Muscle of leg (tissue), 11 donors: ENCODE measurements around the gene GTF2A2. TPM values are rescaled to one million over a fixed set of nuclear protein-coding genes. Genes with fewer than 3 reads are reported as not detected.
"Not testable (repeated sequence)": the region's sequence is repeated elsewhere in the genome, so short reads cannot be mapped to it uniquely, and the experiment has no call there.

Experiments
- DNase-seq: peaks from one replicate; pipeline ENCODE4 v3.0.0; 2013
- H3K27ac ChIP-seq: one replicate; pipeline ENCODE4 v1.5.1; 2013; ENCODE audit warnings: mild to moderate bottlenecking, low read length, control low read depth
- H3K27me3 ChIP-seq: one replicate; pipeline ENCODE4 v1.6.1; 2013; ENCODE audit warnings: low read length; ENCODE audit not compliant: control insufficient read depth, insufficient read depth
- H3K36me3 ChIP-seq: one replicate; pipeline ENCODE4 v1.6.1; 2013; ENCODE audit warnings: low read length; ENCODE audit not compliant: control insufficient read depth, insufficient read depth
- H3K4me1 ChIP-seq: one replicate; pipeline ENCODE4 v1.6.1; 2013; ENCODE audit warnings: low read length; ENCODE audit not compliant: control insufficient read depth, insufficient read depth
- H3K4me3 ChIP-seq: one replicate; pipeline ENCODE4 v1.5.1; 2013; ENCODE audit warnings: low read length, control low read depth
- H3K9me3 ChIP-seq: replicated peaks from 2 replicates; pipeline ENCODE4 v1.6.1; 2013; ENCODE audit warnings: low read depth, low read length; ENCODE audit not compliant: control insufficient read depth
- WGBS: methylation state at CpG from one replicate; pipeline ENCODE4 v1.1.5; 2013; ENCODE audit warnings: missing lambda C conversion rate; ENCODE audit not compliant: insufficient coverage; 5-methylcytosine and 5-hydroxymethylcytosine counted together
- polyA plus RNA-seq, 8 donors: library from polyadenylated mRNA; unstranded; fragments of 120-200 nt; gene quantifications; one replicate each; pipeline versions ENCODE4 v1.2.1 to v1.2.3, GENCODE V29; 2013; ENCODE audit warnings: inconsistent platforms in 1 of 8, low replicate concordance in 1 of 8; ENCODE audit not compliant: insufficient read length in 8 of 8, insufficient read depth in 1 of 8
- total RNA-seq: library from RNA; stranded (reverse); fragments of 120-200 nt; gene quantifications from one replicate; pipeline ENCODE4 v1.2.4, GENCODE V29; 2013

Gene GTF2A2
- total and polyA plus RNA-seq, 9 donors: 79.1 to 123 (median 114) TPM

- not testable (repeated sequence) for H3K9me3 ChIP-seq, H3K27ac ChIP-seq, H3K4me3 ChIP-seq, H3K27me3 ChIP-seq, H3K4me1 ChIP-seq, DNase-seq
- WGBS: 100% methylated on average over 7 of the region's 9 CpGs
- peaks cover 20% of the 10 kb centered on the region for H3K36me3 ChIP-seq
Observed at GRCh38 chr15:59645812-59646211, 11.5 kb downstream of the GTF2A2 start.

GRCh38 chr15:59644756-59645155, 12.6 kb downstream of the GTF2A2 start:
- Histone ChIP-seq H3K27me3 (no peaks in the 10 kb centered on the region), H3K4me3 (no peak overlapping the region), H3K9me3 (no peaks in the 10 kb centered on the region), H3K4me1 (no peaks in the 10 kb centered on the region), H3K36me3 (peaks cover 21% of the 10 kb centered on the region), H3K27ac (no peak overlapping the region)
- WGBS: 95% methylated on average over 4 of the region's 4 CpGs
- DNase-seq: no peak

DNA sequence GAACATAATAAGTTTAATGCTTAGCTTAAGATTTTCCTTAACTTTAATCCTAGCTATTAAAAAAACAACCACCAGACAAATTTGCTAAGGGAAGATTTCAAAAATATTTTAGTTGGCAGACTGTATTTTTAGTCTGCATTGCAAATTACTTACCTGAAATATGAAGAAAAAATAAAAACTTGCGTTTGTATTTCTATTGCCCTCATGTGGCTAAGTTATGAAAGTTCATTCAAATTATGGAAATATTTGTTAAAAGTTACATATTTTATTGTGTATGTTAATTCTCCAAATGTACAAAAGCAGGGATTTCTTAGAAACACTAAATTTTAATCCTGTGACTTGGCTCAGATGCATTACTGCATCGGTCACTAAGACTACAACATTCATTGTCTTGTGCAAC, 15.0 kb downstream of the GTF2A2 start:
- no peak for DNase-seq
- peaks cover 21% of the 10 kb centered on the region for H3K36me3 ChIP-seq
- H3K9me3 ChIP-seq: no peaks in the 10 kb centered on the region
- H3K27ac ChIP-seq: no peak overlapping the region
- WGBS: no CpG with 5 or more reads among the region's 2 CpGs
- H3K4me3 ChIP-seq: no peak overlapping the region
- no peaks in the 10 kb centered on the region for H3K4me1 ChIP-seq
- H3K27me3 ChIP-seq: no peaks in the 10 kb centered on the region

GRCh38 chr15:59637507-59637906, 19.8 kb downstream of the GTF2A2 start:
- H3K36me3 ChIP-seq, H3K9me3 ChIP-seq, H3K27me3 ChIP-seq, DNase-seq, H3K27ac ChIP-seq, H3K4me1 ChIP-seq, H3K4me3 ChIP-seq: not testable (repeated sequence)
- WGBS: no CpG with 5 or more reads among the region's 2 CpGs

DNA sequence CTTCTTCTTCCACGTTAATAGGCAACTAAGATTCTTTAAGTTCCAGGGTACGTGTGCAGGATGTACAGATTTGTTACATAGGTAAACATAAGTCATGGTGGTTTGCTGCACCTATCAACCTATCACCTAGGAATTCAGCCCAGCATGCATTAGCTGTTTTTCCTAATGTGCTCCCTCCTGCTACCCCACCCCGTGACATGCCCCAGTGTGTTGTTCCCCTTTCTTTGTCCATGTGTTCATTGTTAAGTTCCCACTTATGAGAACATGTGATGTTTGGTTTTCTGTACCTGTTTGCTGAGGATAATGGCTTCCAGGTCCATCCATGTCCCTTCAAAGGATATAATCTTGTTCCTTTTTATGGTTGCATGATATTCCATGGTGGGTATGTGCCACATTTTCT, 21.1 kb downstream of the GTF2A2 start:
- Histone ChIP-seq H3K36me3 (peaks cover 4% of the 10 kb centered on the region), H3K9me3 (no peaks in the 10 kb centered on the region), H3K4me1 (no peaks in the 10 kb centered on the region), H3K27me3 (no peaks in the 10 kb centered on the region), H3K4me3 (no peak overlapping the region), H3K27ac (no peak overlapping the region)
- DNase-seq: no peak
- WGBS: no CpG with 5 or more reads among the region's 3 CpGs

GRCh38 chr15:59632714-59633113, 24.6 kb downstream of the GTF2A2 start:
- Histone ChIP-seq H3K36me3 (no peaks in the 10 kb centered on the region), H3K4me1 (no peaks in the 10 kb centered on the region), H3K27ac (no peak overlapping the region), H3K27me3 (no peaks in the 10 kb centered on the region), H3K4me3 (no peak overlapping the region), H3K9me3 (no peaks in the 10 kb centered on the region)
- 50% methylated on average over 1 of the region's 4 CpGs for WGBS
- DNase-seq: peak; percentile 17

- WGBS: 0% methylated on average over 1 of the region's 6 CpGs
- Histone ChIP-seq H3K4me3 (no peak overlapping the region), H3K27me3 (peaks cover 6% of the 10 kb centered on the region), H3K9me3 (no peaks in the 10 kb centered on the region), H3K27ac (no peak overlapping the region), H3K36me3 (no peaks in the 10 kb centered on the region), H3K4me1 (no peaks in the 10 kb centered on the region)
- no peak for DNase-seq
Observed at GRCh38 chr15:59622289-59622688, 35.0 kb downstream of the GTF2A2 start.

GRCh38 chr15:59618406-59618805, 38.9 kb downstream of the GTF2A2 start:
- 88% methylated on average over 2 of the region's 4 CpGs for WGBS
- Histone ChIP-seq H3K4me1 (no peaks in the 10 kb centered on the region), H3K27ac (no peak overlapping the region), H3K36me3 (no peaks in the 10 kb centered on the region), H3K4me3 (no peak overlapping the region), H3K9me3 (no peaks in the 10 kb centered on the region), H3K27me3 (peaks cover 7% of the 10 kb centered on the region)
- no peak for DNase-seq

GRCh38 chr15:59616379-59616778, 40.9 kb downstream of the GTF2A2 start:
- Histone ChIP-seq H3K4me1 (no peaks in the 10 kb centered on the region), H3K27me3 (peaks cover 7% of the 10 kb centered on the region), H3K27ac (no peak overlapping the region), H3K4me3 (no peak overlapping the region), H3K36me3 (no peaks in the 10 kb centered on the region), H3K9me3 (no peaks in the 10 kb centered on the region)
- no peak for DNase-seq
- 70% methylated on average over 3 of the region's 3 CpGs for WGBS

DNA sequence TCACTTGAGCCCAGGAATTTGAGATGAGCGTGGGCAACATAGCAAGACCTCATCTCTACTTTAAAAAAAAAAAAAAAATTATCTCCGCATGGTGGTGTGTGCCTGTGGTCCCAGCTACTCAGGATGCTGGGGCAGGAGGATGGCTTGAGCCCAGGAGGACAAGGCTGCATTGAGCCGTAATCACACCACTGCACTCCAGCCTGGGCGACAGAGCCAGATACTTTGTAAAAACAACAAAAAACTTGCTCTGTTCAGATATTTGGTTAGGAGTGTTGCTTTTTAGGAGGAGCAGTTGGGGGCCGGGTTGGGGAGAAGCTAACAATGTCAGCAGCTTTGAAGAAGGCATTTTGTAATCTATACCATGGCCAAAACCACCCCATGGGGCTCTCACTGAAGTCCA, 41.7 kb downstream of the GTF2A2 start:
- DNase-seq: no peak
- peaks cover 7% of the 10 kb centered on the region for H3K27me3 ChIP-seq
- no peaks in the 10 kb centered on the region for H3K9me3 ChIP-seq
- H3K4me1 ChIP-seq: no peaks in the 10 kb centered on the region
- H3K4me3 ChIP-seq: no peak overlapping the region
- WGBS: 80% methylated on average over 1 of the region's 5 CpGs
- H3K36me3 ChIP-seq: no peaks in the 10 kb centered on the region
- H3K27ac ChIP-seq: no peak overlapping the region

GRCh38 chr15:59614153-59614552, 43.2 kb downstream of the GTF2A2 start:
- DNase-seq: no peak
- WGBS: 90% methylated on average over 3 of the region's 7 CpGs
- no peaks in the 10 kb centered on the region for H3K4me1 ChIP-seq
- no peak overlapping the region for H3K27ac ChIP-seq
- no peaks in the 10 kb centered on the region for H3K9me3 ChIP-seq
- peaks cover 7% of the 10 kb centered on the region for H3K27me3 ChIP-seq
- no peaks in the 10 kb centered on the region for H3K36me3 ChIP-seq
- no peak overlapping the region for H3K4me3 ChIP-seq
